ENCODE measurements around the gene NRROS.
"Not testable (repeated sequence)": the region's sequence is repeated elsewhere in the genome, so short reads cannot be mapped to it uniquely, and the experiment has no call there.

DNA sequence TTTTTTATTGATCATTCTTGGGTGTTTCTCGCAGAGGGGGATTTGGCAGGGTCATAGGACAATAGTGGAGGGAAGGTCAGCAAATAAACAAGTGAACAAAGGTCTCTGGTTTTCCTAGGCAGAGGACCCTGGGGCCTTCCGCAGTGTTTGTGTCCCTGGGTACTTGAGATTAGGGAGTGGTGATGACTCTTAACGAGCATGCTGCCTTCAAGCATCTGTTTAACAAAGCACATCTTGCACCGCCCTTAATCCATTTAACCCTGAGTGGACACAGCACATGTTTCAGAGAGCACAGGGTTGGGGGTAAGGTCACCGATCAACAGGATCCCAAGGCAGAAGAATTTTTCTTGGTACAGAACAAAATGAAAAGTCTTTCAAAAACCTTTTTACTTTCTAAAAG is 19.9 kb upstream of the NRROS start:
- TF ChIP-seq CTCF, POLR2A (IDR thresholded peaks at IDR 0.05): not testable (repeated sequence)

Measured in tibial nerve (tissue), 3 donors.